Body of pancreas (tissue), 4 donors: ENCODE measurements around the gene PRDM2.

Experiments used
- POLR2A ChIP-seq, 3 donors: fragments of 450-650 bp; IDR thresholded peaks; one replicate each; pipeline ENCODE4 v1.6.1; 2016; ENCODE audit warnings: antibody characterized with exemption in 3 of 3, mild to moderate bottlenecking in 2 of 3
- TF ChIP-seq, protein P1 (sequence below), 7 experiments: fragments of 450-650 bp in 4 of 7; fragments of 200-600 bp in 3 of 7; sonication (generic) in 3 of 7; IDR thresholded peaks; one replicate each; pipeline ENCODE4 v1.5.1; 2016 to 2019; ENCODE audit warnings: antibody characterized with exemption in 7 of 7

DNA sequence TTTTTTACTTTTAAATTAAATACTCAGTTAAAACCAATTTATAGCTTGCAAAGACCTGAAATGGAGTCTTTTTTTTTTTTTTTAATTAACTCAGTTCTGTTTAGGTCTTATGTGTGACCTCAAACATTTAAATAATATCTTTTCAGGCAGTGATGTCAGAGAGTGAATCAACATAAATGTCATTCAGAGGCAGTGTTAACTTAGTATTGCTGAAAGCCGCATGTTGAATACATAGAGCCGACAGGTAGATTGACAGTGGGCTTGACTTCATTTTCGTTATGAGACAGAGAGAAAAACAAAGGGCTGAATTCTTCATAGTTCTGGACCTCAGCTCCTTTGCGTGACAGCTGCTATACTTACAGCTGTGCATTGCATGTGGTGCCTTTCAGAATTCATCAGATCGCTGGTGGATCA is 51.5 kb downstream of the PRDM2 start:
- TF ChIP-seq, protein P1, sequence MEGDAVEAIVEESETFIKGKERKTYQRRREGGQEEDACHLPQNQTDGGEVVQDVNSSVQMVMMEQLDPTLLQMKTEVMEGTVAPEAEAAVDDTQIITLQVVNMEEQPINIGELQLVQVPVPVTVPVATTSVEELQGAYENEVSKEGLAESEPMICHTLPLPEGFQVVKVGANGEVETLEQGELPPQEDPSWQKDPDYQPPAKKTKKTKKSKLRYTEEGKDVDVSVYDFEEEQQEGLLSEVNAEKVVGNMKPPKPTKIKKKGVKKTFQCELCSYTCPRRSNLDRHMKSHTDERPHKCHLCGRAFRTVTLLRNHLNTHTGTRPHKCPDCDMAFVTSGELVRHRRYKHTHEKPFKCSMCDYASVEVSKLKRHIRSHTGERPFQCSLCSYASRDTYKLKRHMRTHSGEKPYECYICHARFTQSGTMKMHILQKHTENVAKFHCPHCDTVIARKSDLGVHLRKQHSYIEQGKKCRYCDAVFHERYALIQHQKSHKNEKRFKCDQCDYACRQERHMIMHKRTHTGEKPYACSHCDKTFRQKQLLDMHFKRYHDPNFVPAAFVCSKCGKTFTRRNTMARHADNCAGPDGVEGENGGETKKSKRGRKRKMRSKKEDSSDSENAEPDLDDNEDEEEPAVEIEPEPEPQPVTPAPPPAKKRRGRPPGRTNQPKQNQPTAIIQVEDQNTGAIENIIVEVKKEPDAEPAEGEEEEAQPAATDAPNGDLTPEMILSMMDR (IDR thresholded peaks at IDR 0.05) = no peak
- TF ChIP-seq POLR2A (IDR thresholded peaks at IDR 0.05) = no peak
